Stimulated activated CD4-positive, alpha-beta T cell treated with anti-CD3 and anti-CD28 coated beads, Interleukin-12 subunit alpha, Interleukin-12 subunit beta, amount 100 ng/mL, for 24 hours (primary cell): Measurements from ENCODE around the gene CXCL6.

ENCODE experiments used
- DNase-seq, 2 experiments: peaks; one replicate each; pipeline ENCODE4 v3.0.0-alpha.2; 2020; ENCODE audit warnings: low read depth in 2 of 2

The CXCL6 gene

DNA sequence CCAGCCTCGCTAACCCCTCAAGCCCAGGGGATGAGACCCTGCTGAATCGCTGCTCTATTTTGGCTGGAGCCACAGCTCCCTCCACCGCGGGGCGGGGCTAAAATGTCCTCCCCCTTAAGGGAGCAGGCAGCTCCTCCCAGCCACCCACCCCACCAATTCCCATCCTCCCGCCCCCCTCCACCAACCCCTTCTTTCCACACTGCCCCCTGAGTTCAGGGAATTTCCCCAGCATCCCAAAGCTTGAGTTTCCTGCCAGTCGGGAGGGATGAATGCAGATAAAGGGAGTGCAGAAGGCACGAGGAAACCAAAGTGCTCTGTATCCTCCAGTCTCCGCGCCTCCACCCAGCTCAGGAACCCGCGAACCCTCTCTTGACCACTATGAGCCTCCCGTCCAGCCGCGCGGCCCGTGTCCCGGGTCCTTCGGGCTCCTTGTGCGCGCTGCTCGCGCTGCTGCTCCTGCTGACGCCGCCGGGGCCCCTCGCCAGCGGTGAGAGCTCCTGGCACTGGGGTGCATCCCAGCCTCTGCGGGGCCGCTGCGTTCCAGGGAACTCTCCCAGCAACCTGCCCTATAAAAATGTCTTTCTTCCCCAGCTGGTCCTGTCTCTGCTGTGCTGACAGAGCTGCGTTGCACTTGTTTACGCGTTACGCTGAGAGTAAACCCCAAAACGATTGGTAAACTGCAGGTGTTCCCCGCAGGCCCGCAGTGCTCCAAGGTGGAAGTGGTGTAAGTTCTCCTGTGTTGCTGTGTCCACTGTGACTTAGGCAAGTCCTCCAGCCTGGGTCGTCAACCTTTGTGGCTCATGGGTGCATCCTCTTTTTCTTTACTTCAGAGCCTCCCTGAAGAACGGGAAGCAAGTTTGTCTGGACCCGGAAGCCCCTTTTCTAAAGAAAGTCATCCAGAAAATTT lies at the start of gene CXCL6:
Gene CXCL6 (plus strand): TSS at position 306 of the 907 bp plus-strand sequence. CDS start 73 bp downstream, at position 379.
- no peak for DNase-seq

DNA sequence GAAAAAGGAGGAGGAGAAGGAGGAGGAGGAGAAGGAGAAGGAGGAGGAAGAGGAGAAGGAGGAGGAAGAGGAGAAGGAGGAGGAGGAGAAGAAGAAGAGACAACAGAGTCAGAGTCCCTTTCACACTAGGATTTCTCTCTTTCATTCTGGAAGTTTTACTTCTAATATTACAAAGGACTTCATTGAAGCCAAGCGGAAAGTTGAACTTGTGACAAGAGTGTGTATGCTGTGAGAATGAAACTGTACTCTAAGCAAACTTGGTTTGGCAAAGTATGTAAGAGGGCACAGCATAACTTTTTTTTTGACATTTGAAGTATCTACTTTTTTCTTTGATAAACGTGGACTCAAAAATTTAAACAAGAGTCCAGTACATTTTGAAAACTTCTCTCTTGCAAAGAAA lies 48.1 kb upstream of the CXCL6 start:
- DNase-seq: no peak

- DNase-seq: no peak
These were observed 37.6 kb upstream of the CXCL6 start for GRCh38 chr4:73798842-73799241.

DNA sequence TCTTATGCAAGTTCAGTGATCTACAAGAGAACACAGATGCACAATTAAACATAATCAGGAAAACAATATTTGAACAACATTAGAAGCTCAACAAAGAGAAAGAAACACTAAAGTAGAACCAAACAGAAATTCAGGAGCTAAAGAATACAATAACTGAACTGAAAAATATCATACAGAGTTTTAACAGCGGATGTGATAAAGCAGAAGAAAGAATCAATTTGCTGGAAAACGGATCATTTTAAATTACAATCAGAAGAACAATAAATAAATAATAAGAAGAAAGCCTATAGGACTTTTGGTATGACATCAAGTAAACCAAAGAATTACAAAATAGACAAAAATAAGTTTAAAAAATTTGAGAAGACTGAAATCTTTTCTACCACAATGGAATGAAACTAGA lies 36.3 kb upstream of the CXCL6 start:
- no peak for DNase-seq

DNA sequence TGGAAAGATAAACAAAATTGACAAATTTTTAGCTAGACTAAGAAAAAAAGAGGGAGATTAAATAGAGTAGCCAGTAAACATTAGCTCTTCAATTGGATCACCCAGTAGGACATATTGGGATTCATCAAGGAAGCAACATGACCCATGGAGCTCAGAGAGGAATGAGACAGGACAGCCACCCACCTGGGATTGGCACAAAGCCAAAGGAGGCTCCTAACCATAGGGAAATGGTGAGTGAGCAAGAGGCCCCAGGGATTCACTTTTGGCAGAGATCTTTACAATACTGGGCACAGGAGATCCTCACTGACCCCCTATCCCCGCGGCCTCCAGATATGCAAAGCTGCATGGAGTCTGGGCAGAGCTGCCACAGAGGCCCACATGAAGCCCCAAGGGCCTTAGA lies 34.8 kb upstream of the CXCL6 start:
- no peak for DNase-seq

- DNase-seq: no peak
These were observed 33.3 kb upstream of the CXCL6 start for GRCh38 chr4:73803213-73803612.

GRCh38 chr4:73810191-73810590 lies 26.3 kb upstream of the CXCL6 start:
- DNase-seq: no peak

DNA sequence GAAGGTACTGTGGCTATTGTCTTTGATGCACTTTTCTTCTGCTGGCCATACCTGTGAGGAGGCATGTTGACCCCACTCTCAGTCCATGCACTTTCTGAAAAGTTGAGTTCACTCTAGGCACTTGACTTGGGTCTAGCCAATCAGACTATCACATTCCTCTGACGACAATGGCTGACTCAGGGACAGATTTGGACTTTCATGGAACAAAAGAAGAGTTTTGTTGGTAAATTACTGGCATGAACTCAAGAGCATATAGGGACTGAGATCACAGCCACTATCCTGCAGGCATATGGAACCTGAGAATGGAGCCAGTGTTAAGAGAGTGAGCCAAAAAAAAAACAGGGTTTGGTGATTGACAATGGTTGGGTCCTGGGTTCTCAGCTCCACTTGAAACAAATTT lies 24.6 kb upstream of the CXCL6 start:
- DNase-seq: no peak

GRCh38 chr4:73814679-73815078 lies 21.8 kb upstream of the CXCL6 start:
- no peak for DNase-seq

DNA sequence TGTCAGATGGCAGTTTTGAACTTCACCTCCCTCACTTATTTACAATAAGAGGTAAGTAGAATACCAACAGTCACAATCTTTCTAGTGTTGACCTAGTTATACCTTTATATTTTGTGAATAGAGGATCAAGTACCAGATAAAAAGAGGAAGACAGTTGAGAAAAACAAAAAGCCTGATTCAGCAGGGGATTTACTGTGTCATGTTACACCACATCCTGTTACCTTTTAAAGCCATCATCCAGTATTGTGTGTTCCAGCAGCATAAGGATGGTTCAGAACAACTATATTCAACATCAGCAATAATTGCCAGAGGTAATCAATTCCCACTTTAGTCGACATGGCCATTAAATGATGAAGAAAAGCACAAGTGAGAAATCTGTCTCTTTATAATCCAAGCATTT lies 21.3 kb upstream of the CXCL6 start:
- no peak for DNase-seq

DNA sequence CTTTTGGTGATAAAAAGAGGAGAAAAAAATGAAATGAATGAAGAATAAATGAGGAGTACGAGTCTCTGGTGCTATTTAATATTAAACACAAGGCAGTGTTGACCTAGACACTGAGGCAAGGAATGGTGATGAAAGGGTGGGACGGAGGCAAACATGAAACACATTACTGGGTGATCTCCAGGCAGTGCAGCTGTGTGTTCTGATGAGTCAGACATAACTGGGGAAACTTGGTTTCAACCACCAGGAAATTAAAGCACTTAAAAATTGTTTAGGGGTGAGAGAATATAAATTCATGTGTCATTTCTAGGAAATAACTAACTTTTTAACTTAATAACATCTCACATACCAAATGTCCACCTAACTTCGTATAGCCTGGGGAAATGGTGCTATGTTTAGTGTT lies 19.7 kb upstream of the CXCL6 start:
- DNase-seq: no peak

DNA sequence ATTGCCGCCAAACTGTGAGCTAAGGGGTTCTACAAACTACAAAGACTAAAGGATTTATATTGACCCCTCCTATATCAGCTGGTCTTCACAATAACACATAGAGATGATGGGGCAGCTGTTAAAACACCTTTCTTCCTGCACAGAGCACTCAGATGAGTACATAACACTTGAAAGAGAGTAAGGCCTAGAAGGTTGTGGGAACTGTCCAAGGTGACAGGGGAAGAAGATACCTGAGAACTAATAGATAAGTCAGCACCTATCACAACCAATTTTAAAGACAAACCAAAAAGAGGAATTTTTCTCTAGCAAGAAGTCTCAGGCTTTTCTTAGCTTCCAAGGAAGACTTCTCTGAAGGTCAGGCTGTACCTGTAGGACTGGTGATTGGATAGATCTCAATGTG lies 19.1 kb upstream of the CXCL6 start:
- no peak for DNase-seq

- no peak for DNase-seq
These were observed 15.2 kb upstream of the CXCL6 start for GRCh38 chr4:73821325-73821724.

DNA sequence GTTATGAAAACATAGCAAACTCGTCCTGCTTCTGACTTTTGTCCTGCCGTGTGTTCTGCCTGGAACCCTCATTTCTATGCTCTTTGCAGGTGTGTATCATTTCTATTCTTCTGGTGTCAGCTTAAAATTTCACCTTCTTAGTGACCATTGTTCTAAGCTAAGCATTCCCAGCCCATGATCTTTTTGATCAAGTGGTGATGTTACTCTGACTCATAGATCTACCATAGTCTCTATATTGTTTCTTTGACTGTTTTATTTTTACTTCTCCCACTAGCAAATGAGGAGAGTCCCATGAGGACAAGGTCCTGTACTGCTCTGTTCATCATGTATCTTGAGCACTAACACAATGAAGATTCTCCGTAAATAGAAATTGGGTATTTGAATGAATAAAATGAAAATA lies 14.1 kb upstream of the CXCL6 start:
- no peak for DNase-seq

GRCh38 chr4:73822812-73823504 lies 13.5 kb upstream of the CXCL6 start:
- DNase-seq: no peak

- DNase-seq: no peak
These were observed 12.7 kb upstream of the CXCL6 start for GRCh38 chr4:73823760-73824159.

GRCh38 chr4:73828956-73829355 lies 7.5 kb upstream of the CXCL6 start:
- DNase-seq: no peak

DNA sequence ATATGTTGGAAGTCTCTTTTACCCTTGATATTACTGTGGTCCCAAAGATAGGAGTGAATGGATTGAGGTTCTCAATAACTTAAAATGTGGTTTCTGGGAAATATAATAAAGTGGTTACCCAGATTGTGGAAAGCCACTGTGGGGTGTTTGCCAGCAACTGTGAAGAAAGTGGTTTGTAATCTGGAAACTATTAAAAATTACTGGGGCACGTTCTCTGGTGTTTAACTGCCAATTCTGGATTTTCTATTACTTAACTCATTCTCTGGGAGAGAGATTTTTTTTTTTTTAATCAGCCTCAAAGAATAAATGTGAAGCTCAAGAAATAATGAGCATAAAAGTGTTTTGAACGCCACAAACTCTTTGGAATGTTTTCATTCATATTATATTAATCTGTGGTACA lies 4.9 kb upstream of the CXCL6 start:
- DNase-seq: no peak

DNA sequence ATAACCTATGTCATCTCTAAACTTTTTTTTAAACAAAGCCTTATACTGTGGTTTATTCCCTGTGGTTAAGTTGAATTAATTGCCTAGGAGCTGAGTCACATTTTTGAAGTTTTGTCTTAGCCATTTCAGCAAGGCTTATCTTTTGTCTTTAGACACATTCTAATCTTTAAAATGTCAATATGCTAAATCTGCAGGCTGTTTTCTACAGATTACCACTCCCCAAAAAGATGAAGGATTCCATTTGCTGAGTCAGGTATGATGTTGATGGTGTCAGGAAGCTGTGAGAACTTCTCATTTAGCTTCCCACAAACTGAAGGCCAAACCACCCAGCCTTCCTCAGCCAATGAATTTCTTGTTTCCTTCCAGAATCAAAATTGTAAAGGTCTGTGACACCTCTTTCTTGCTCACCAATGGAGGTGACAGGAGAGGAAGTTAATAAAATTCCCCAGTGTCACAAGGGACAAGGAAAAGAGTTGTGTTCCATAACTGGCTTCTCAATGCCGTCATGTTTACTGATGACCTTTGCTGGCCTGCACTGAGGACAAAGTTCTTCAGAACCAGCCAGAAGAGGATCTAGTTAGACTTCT lies 3.7 kb upstream of the CXCL6 start:
- no peak for DNase-seq

GRCh38 chr4:73839071-73839470 lies 2.6 kb downstream of the CXCL6 start:
- no peak for DNase-seq

DNA sequence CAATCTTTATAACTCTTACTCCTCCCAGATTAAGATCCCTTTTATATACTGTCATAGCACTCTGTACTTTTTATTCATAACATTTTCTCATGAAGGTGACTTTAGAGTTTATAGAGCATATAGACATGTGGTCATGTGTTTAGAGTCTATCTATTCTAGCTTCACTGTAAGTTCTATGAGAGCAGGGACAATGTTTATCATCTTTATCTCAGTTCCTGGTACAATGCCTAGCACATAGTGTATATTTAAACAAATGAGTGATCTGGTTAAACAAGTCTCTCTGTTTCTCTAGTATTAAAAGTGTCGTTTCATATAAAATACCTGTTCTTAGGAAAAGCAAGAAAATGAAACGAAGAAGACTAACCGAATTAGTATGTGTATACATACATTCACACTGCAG lies 3.2 kb downstream of the CXCL6 start:
- DNase-seq: no peak

GRCh38 chr4:73841243-73841925 lies 4.9 kb downstream of the CXCL6 start:
- DNase-seq: no peak
